SJCRH30 (cell line): ENCODE data around the gene PLD1. TPM values are rescaled to one million over a fixed set of nuclear protein-coding genes. Genes with fewer than 3 reads are reported as not detected.

ENCODE experiments used
- DNase-seq, 2 experiments: peaks; one replicate each; pipeline ENCODE4 v3.0.0-alpha.2; 2015 to 2020
- H3K27ac ChIP-seq: fragments of 250-450 bp; sonication (Bioruptor Pico); 2 replicates; pipeline ENCODE4 v1.5.1; 2020; ENCODE audit warnings: mild to moderate bottlenecking, moderate library complexity
- H3K27me3 ChIP-seq: fragments of 250-450 bp; sonication (Bioruptor Pico); 2 replicates; pipeline ENCODE4 v1.5.1; 2020; ENCODE audit warnings: mild to moderate bottlenecking, moderate library complexity
- H3K36me3 ChIP-seq: fragments of 250-450 bp; sonication (Bioruptor Pico); 2 replicates; pipeline ENCODE4 v1.5.1; 2020; ENCODE audit warnings: mild to moderate bottlenecking, moderate library complexity
- H3K4me1 ChIP-seq: fragments of 250-450 bp; sonication (Bioruptor Pico); 2 replicates; pipeline ENCODE4 v1.5.1; 2020; ENCODE audit warnings: mild to moderate bottlenecking, moderate library complexity
- H3K4me3 ChIP-seq: fragments of 250-450 bp; sonication (Bioruptor Pico); 2 replicates; pipeline ENCODE4 v1.5.1; 2020; ENCODE audit warnings: mild to moderate bottlenecking, moderate library complexity
- H3K9me3 ChIP-seq: fragments of 250-450 bp; sonication (Bioruptor Pico); replicated peaks from 2 replicates; pipeline ENCODE4 v1.5.1; 2020; ENCODE audit warnings: mild to moderate bottlenecking, moderate library complexity
- total RNA-seq: library from RNA; depleted of rRNA; stranded (reverse); fragments of >200 nt; shearing (Covaris generic); gene quantifications from 2 replicates; pipeline ENCODE4 v1.2.3, GENCODE V29; 2014

The PLD1 gene
- total RNA-seq, 1 experiment from 2014 or later: 5.2 TPM

DNA sequence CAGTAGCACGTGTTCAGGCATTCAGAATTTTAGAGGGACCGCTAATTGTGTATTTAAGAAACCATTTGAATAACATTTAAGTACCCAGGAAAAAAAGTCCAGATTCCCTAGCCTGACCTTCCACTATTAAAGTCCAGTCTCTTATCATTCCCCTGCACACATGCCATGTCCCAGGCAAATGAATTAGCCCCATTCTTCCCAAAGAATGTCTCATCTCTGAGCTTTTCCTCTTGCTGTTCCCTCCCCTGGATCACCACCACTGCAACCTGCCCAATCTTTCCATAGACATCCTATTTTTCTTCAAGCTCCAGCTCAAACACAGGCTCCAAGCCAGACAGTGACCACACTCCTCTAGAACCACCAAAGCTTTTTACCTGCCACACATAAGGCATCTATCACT lies 25.9 kb downstream of the PLD1 start:
- no peak overlapping the region for H3K27ac ChIP-seq
- no peaks in the 10 kb centered on the region for H3K9me3 ChIP-seq
- no peak for DNase-seq
- H3K4me1 ChIP-seq: peaks cover 6% of the 10 kb centered on the region
- H3K27me3 ChIP-seq: no peaks in the 10 kb centered on the region
- no peak overlapping the region for H3K4me3 ChIP-seq
- H3K36me3 ChIP-seq: no peaks in the 10 kb centered on the region

DNA sequence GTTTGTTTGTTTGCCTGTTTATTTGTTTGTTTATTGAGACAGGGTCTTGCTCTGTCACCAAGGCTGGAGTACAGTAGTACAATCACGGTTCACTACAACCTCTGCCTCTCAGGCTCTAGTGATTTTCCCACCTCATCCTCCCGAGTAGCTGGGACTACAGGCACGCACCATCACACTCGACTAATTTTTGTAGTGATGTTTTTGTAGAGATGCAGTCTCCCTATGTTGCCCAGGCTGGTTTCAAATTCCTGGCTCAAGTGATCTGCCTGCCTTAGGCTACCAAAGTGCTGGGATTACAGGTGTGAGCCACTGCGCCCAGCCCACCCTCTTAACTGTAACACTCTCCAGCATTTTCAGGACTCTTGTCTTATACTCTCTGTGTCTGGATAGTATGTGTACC lies 26.7 kb downstream of the PLD1 start:
- H3K9me3 ChIP-seq: no peaks in the 10 kb centered on the region
- H3K27me3 ChIP-seq: no peaks in the 10 kb centered on the region
- H3K27ac ChIP-seq: no peak overlapping the region
- DNase-seq: no peak
- no peaks in the 10 kb centered on the region for H3K36me3 ChIP-seq
- H3K4me1 ChIP-seq: no peaks in the 10 kb centered on the region
- no peak overlapping the region for H3K4me3 ChIP-seq

DNA sequence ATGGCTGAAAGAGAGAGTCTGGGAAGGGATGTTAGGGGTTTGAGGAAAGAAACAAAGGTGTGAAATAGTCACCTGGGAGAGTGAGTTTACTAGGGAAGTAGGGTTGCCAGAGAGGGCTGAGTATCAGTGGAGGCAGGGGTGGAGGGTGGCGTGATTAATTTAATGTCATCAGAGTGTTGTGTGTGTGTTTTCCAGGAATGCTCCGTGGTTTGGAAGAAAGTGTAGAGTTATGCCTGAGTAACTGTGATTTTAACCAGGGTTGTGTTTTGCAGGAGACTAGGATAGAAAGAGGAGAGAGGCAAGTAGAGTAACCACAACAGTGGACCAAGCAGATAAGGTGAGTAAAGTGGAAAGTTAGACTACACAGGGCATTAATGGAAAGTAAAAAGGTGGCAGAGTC lies 27.2 kb downstream of the PLD1 start:
- H3K27ac ChIP-seq: no peak overlapping the region
- no peak for DNase-seq
- H3K4me1 ChIP-seq: no peaks in the 10 kb centered on the region
- no peaks in the 10 kb centered on the region for H3K27me3 ChIP-seq
- H3K9me3 ChIP-seq: no peaks in the 10 kb centered on the region
- H3K36me3 ChIP-seq: no peaks in the 10 kb centered on the region
- no peak overlapping the region for H3K4me3 ChIP-seq

DNA sequence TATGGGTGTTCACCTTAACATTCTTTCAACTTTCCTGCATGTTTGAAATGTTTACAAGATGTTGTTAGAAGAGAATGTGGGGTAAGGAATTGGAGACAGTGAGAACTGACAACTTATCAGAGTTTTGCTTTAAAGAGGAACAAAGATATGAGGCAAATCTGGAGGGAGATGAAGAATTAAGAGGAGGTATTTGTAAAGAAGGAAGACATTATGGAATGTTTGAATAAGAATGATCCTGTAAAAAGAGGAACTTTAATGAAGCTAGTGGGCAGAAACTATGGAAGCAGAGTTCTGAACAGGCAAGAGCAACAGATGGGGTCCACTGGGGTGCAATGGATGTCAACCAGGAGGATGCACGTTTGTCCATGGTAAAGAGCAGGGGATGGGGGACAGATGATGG lies 27.7 kb downstream of the PLD1 start:
- Histone ChIP-seq H3K9me3 (no peaks in the 10 kb centered on the region), H3K27me3 (no peaks in the 10 kb centered on the region), H3K36me3 (no peaks in the 10 kb centered on the region), H3K27ac (no peak overlapping the region), H3K4me1 (no peaks in the 10 kb centered on the region), H3K4me3 (no peak overlapping the region)
- no peak for DNase-seq

DNA sequence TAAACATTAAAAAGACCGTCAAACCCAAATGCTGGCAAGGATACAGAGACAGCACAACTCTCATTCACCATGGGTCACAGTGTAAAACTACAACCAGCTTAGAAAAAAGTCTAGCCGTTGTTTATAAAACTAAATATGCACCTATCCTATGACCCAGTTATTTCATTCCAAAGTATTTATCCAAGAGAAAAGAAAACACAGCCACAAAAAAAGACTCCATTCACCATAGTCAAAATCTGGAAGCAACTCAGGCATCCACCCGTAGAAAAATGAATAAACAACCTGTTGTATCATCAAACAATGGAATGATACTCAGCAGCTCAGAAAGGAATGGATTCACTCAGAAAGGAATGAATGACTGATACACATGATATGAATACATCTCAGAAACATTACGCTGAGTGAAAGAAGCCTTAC lies 28.6 kb downstream of the PLD1 start:
- no peaks in the 10 kb centered on the region for H3K36me3 ChIP-seq
- H3K4me1 ChIP-seq: 0 out of 2 replicates have a peak, but pooled peaks cover 2% of the 10 kb centered on the region
- H3K9me3 ChIP-seq: no peaks in the 10 kb centered on the region
- no peak overlapping the region for H3K27ac ChIP-seq
- DNase-seq: no peak
- no peaks in the 10 kb centered on the region for H3K27me3 ChIP-seq
- no peak overlapping the region for H3K4me3 ChIP-seq

DNA sequence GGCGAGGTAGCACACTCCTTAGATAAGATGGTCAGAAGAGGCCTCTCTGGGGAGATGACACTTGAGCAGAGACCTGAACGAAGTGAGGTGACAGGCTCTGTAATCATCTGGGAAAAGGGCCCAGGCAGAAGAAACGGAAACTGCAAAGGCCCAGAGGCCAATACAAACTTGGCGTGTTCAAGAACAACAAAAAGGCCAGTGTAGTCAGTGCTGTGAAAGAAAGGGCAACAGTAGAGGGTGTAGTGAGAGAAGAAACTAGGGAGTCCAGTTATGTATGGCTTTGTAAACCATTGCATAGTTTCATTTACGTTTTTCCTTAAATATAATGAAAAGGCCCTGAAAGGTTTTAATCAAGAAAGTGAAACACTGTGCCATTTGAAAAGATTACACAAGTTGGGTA lies 31.8 kb downstream of the PLD1 start:
- H3K27ac ChIP-seq: no peak overlapping the region
- no peak overlapping the region for H3K4me3 ChIP-seq
- no peaks in the 10 kb centered on the region for H3K27me3 ChIP-seq
- no peaks in the 10 kb centered on the region for H3K9me3 ChIP-seq
- DNase-seq: no peak
- H3K36me3 ChIP-seq: no peaks in the 10 kb centered on the region
- peaks cover 10% of the 10 kb centered on the region; the same call in 1 of the 2 replicates for H3K4me1 ChIP-seq

DNA sequence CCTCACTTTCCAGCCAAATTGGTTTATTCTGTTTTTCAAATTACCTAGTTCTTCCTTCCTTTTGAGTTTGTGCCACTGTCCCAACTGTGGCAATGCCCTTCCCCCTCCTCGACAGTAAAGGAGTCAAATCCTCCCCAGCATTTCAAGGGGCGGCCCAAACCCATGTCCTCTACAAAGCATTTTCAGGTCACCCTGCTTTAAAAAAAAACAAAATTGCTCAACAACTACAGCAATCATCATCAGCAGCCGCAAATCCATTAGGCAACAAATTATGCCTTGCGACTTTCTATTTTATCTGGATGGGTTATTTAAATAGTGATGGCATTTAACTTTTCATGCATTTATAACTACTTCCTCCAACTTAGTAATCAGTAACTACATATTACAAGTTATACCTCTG lies 32.7 kb downstream of the PLD1 start:
- H3K9me3 ChIP-seq: no peaks in the 10 kb centered on the region
- H3K36me3 ChIP-seq: no peaks in the 10 kb centered on the region
- no peak overlapping the region for H3K27ac ChIP-seq
- DNase-seq: no peak
- no peak overlapping the region for H3K4me3 ChIP-seq
- H3K4me1 ChIP-seq: peaks cover 10% of the 10 kb centered on the region; the same call in 1 of the 2 replicates
- no peaks in the 10 kb centered on the region for H3K27me3 ChIP-seq

DNA sequence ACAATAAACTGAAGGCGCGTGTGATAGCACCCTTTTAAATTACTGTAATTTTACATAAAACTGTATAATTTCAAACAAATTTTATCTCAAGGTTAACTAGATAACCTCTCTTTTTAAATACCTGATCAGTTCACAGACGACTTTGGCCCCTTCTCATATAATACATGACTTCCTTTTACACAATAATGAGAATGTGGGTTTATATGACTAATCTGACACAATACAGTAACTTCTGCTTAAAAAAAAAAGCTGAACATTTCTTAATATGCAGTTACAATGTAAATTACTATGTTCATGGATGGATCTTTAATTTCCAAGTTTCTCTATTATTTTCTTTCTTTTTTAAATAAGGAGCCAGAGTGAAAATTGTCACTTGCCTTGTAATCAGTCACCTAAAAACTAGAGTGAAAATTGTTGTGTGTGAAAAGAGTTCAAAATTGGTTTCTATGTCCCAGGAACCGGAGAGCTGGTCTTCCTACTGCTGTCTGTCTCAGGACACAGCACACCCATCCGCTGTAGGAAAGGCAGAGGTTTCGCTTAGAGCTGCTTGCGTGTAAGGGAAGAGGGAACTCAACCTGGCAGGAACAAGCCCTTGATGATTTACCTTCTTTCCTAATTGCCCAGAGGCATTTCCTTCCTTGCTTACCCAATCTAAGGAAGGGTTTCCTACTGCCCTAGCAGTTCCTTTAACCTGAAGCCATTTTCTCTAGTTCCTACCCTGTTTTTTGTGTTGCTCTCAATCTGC lies 33.3 kb downstream of the PLD1 start:
- Histone ChIP-seq H3K27ac (peak overlapping the region; percentile 38), H3K27me3 (no peaks in the 10 kb centered on the region), H3K36me3 (no peaks in the 10 kb centered on the region), H3K4me1 (peaks cover 13% of the 10 kb centered on the region), H3K9me3 (no peaks in the 10 kb centered on the region), H3K4me3 (no peak overlapping the region)
- DNase-seq: no peak

DNA sequence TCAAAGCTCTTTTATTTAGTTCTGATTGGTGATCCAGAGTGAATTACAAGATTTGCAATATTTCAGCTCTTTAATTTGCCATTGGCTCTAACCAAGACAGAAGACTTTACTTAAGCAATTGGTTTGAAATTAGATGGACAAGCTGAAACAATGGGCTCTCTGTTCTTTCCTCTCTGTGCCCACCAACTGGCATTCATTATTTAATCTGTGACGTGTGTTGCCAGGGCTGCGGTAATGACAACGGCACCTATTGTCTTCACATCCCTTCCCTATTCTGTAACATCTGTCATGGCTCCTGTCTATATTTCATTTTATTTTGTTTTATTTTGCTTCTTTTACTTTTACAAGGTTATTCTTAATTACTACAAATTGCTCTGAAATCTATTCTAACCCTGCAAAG lies 33.9 kb downstream of the PLD1 start:
- peaks cover 17% of the 10 kb centered on the region for H3K4me1 ChIP-seq
- no peaks in the 10 kb centered on the region for H3K27me3 ChIP-seq
- peak; percentile 17 to 66 for DNase-seq
- peak overlapping the region; percentile 38 for H3K27ac ChIP-seq
- no peaks in the 10 kb centered on the region for H3K9me3 ChIP-seq
- H3K36me3 ChIP-seq: no peaks in the 10 kb centered on the region
- no peak overlapping the region for H3K4me3 ChIP-seq

DNA sequence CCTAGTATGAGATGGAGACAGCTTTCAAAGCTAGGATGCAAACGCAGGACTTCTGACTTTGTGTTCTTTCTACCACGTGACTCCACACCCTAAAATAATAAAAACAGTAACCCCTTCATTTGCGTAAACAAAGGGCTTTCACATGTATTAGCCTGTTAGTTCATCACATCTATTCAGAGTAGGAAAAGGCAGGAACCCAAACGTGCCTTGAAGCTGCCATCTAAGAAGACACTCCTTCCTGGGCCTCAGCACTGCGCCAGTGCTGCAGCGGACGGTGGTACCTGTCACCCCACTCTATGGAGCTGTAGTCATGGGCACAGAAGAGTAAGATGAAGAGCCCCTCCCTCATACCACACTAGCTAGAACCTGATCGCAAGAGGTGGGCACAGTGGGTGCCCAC lies 34.3 kb downstream of the PLD1 start:
- H3K4me3 ChIP-seq: no peak overlapping the region
- peak overlapping the region; percentile 12 for H3K27ac ChIP-seq
- no peaks in the 10 kb centered on the region for H3K27me3 ChIP-seq
- no peaks in the 10 kb centered on the region for H3K36me3 ChIP-seq
- H3K9me3 ChIP-seq: no peaks in the 10 kb centered on the region
- DNase-seq: no peak
- peaks cover 18% of the 10 kb centered on the region for H3K4me1 ChIP-seq

DNA sequence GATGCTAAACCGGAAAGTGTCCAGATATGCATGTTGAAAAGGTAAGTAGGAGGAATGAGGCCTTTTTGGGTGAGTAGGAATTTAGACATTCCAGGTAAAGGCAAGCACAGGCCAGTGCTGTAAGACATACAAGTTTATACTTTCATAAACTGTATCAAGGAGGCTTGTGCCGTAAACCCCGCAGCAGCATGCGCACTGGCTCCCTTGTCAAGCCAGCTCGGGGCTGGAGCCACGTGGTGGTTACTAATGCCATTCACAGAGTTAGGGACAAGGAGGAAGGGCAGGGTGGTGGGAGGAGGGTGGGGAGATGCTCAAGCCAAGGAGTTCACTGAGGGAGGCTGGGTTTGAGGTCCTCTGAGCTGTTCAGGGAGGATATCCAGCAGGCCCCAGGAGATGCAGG lies 35.8 kb downstream of the PLD1 start:
- H3K36me3 ChIP-seq: no peaks in the 10 kb centered on the region
- H3K27me3 ChIP-seq: no peaks in the 10 kb centered on the region
- H3K4me3 ChIP-seq: no peak overlapping the region
- peaks cover 23% of the 10 kb centered on the region for H3K4me1 ChIP-seq
- DNase-seq: no peak
- H3K27ac ChIP-seq: no peak overlapping the region
- H3K9me3 ChIP-seq: no peaks in the 10 kb centered on the region

DNA sequence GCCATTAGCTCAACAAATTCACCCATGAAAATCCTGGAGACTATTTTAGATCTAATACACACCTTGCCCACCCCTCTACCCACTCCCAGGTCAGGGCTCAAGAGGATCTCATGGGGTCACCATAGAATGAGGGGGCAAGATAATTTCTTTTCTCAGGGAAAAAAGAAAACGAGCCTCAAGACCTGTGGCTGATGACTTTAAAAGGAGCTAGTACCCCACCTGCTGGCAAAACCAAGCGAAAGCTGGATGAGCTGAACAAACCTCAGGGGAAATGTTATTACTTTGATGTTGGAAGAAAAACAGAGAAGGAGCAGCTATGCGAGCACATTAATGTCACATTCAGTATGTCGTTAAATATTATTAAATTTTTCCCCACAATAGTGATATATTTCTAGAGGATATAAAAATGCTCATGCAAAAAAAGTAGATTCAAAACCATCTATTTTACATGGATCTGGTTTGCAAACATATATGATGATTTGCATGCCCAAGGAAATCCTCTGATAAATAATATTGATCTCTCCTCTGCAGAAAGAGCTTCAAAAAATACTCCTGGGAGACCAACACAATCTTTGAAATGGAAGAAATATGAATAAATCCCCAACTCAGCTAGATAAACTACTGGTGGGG lies 37.7 kb downstream of the PLD1 start:
- H3K27ac ChIP-seq: no peak overlapping the region
- no peaks in the 10 kb centered on the region for H3K36me3 ChIP-seq
- peak; percentile 68 to 83 for DNase-seq
- H3K27me3 ChIP-seq: no peaks in the 10 kb centered on the region
- no peaks in the 10 kb centered on the region for H3K9me3 ChIP-seq
- H3K4me3 ChIP-seq: no peak overlapping the region
- peaks cover 30% of the 10 kb centered on the region for H3K4me1 ChIP-seq

DNA sequence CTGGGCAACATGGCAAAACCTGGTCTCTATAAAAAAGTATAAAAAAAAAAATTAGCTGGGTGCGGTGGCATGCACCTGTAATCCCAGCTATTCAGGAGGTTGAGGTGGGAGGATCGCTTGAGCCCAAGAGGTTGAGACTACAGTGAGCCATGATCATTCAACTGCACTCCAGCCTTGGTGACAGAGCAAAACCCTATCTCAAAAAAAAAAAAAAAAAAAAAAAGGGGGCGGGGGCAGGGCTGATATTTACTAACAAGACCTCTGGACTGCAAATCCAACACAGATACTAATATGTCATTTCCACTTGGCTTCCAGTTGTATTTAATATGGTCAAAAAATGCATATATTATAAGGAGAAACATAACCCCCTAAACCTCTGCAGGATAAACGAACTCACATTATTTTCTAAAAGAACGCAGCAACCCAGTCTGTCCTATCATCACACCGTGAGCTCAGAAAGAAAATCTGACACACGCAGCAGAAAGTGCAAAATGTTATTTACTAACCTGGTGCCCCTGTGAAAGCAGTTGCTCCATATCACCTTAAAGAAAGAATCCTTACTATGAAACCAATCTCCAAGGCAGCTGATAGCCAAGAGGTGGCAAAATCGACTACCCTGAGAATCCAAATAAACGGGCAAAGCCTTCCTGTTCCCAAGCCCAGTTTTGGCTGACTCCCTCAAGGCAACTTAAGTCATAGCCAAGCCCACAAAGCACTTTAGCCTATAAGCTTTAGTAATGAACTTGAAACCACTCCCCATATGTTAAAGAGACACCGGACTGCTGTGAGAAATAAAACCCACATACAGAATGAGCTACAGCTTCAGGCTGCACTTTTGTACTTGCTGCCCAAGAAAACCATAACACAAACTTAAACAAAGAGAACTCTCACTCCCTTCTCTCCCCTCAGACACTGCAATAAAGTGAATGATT lies 39.3 kb downstream of the PLD1 start:
- H3K36me3 ChIP-seq: no peaks in the 10 kb centered on the region
- H3K27me3 ChIP-seq: no peaks in the 10 kb centered on the region
- no peaks in the 10 kb centered on the region for H3K9me3 ChIP-seq
- H3K4me3 ChIP-seq: peak overlapping the region; percentile 60
- peak; percentile 60 to 86 for DNase-seq
- H3K4me1 ChIP-seq: peaks cover 21% of the 10 kb centered on the region
- H3K27ac ChIP-seq: peak overlapping the region; percentile 28; the same call in 1 of the 2 replicates

DNA sequence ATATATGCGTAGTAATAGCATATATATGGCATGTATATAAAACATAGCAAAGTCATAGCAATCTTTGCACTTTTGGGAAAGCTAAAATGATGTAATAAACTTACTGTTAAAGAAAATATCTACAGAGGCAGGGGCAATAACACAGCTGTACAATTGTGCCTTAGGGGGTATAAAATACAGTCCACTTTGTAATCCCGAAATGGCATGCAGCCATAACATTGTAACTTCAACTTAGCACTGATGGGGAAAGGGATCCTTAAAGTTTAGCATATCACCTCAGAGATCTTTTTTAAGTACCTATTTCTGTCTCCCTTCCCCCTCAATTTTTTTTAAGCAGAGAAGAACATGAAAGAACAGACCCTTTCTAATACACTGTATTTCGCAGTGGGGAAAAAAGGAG lies 40.8 kb downstream of the PLD1 start:
- Histone ChIP-seq H3K4me1 (peaks cover 20% of the 10 kb centered on the region), H3K27me3 (no peaks in the 10 kb centered on the region), H3K36me3 (no peaks in the 10 kb centered on the region), H3K4me3 (no peak overlapping the region), H3K27ac (no peak overlapping the region), H3K9me3 (no peaks in the 10 kb centered on the region)
- DNase-seq: peak in 1 of 2 experiments; percentile 73

DNA sequence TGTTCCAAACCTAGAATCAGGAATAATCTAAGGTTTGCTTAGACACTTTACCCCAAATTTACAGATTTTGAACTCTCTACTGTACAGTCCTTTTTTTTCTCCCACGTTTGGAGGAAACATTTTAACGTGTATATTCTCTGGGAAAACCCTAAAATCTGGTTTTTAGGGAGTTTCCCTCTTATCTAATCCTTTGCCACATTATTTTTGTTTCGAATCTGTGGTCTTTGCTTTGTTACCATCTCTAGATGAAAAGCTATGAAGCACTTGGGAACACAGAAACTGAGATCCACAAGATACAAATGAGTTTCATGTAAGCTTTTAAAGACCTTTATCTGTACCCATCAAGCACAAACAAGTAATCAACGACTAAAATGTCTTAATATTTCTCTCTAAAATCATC lies 41.3 kb downstream of the PLD1 start:
- Histone ChIP-seq H3K4me3 (no peak overlapping the region), H3K9me3 (no peaks in the 10 kb centered on the region), H3K27ac (no peak overlapping the region), H3K4me1 (peaks cover 20% of the 10 kb centered on the region), H3K36me3 (no peaks in the 10 kb centered on the region), H3K27me3 (no peaks in the 10 kb centered on the region)
- DNase-seq: no peak
